H9 (cell line): ENCODE results near the gene YBEY. TPM values are rescaled to one million over a fixed set of nuclear protein-coding genes. Genes with fewer than 3 reads are reported as not detected.

Experiments
- DNase-seq: peaks from one replicate; pipeline ENCODE4 v3.0.0-alpha.2; 2017
- H2AFZ ChIP-seq: one replicate; pipeline ENCODE4 v1.6.1; 2013; ENCODE audit warnings: mild to moderate bottlenecking, low read length, control low read depth, moderate library complexity
- H2AK5ac ChIP-seq: 2 replicates; pipeline ENCODE4 v1.6.1; 2013; ENCODE audit warnings: low read length, control low read depth, mixed read lengths; ENCODE audit not compliant: insufficient read length
- H2BK120ac ChIP-seq: one replicate; pipeline ENCODE4 v1.6.1; 2013; ENCODE audit warnings: low read depth, mild to moderate bottlenecking, low read length, control low read depth, inconsistent platforms; ENCODE audit not compliant: poor library complexity, severe bottlenecking
- H2BK12ac ChIP-seq: 2 replicates; pipeline ENCODE4 v1.6.1; 2013; ENCODE audit warnings: low read length, control low read depth, mixed read lengths, low read depth; ENCODE audit not compliant: insufficient read length
- H2BK15ac ChIP-seq: 2 replicates; pipeline ENCODE4 v1.6.1; 2013; ENCODE audit warnings: low read depth, low read length, control low read depth
- H2BK20ac ChIP-seq: one replicate; pipeline ENCODE4 v1.6.1; 2013; ENCODE audit warnings: low read depth, mild to moderate bottlenecking, low read length, control low read depth, inconsistent platforms; ENCODE audit not compliant: poor library complexity, severe bottlenecking
- H2BK5ac ChIP-seq: 2 replicates; pipeline ENCODE4 v1.6.1; 2013; ENCODE audit warnings: low read length, control low read depth, mixed read lengths; ENCODE audit not compliant: insufficient read length
- H3K14ac ChIP-seq: 2 replicates; pipeline ENCODE4 v1.6.1; 2013; ENCODE audit warnings: low read length, control low read depth; ENCODE audit not compliant: insufficient read depth
- H3K18ac ChIP-seq: 2 replicates; pipeline ENCODE4 v1.6.1; 2013; ENCODE audit warnings: low read depth, mild to moderate bottlenecking, mixed read lengths, low read length, control low read depth; ENCODE audit not compliant: insufficient read length
- H3K23ac ChIP-seq: 2 replicates; pipeline ENCODE4 v1.6.1; 2013; ENCODE audit warnings: low read length, control low read depth, mixed read lengths, low read depth; ENCODE audit not compliant: insufficient read length
- H3K23me2 ChIP-seq: 2 replicates; pipeline ENCODE4 v1.6.1; 2013; ENCODE audit warnings: low read depth, mild to moderate bottlenecking, mixed read lengths, low read length, control low read depth; ENCODE audit not compliant: insufficient read length, poor library complexity, severe bottlenecking
- H3K27ac ChIP-seq: 2 replicates; pipeline ENCODE4 v1.5.1; 2013; ENCODE audit warnings: low read length, control low read depth, mixed read lengths, low read depth; ENCODE audit not compliant: insufficient read length
- H3K27me3 ChIP-seq: 2 replicates; pipeline ENCODE4 v1.6.1; 2013; ENCODE audit warnings: low read length, control low read depth, inconsistent platforms; ENCODE audit not compliant: insufficient read depth
- H3K4ac ChIP-seq: 2 replicates; pipeline ENCODE4 v1.6.1; 2013; ENCODE audit warnings: low read depth, mild to moderate bottlenecking, control low read depth, inconsistent platforms, low read length, moderate library complexity
- H3K4me1 ChIP-seq: 2 replicates; pipeline ENCODE4 v1.6.1; 2013; ENCODE audit warnings: low read length, control low read depth, inconsistent platforms; ENCODE audit not compliant: insufficient read depth
- H3K4me2 ChIP-seq: 2 replicates; pipeline ENCODE4 v1.6.1; 2013; ENCODE audit warnings: low read length, control low read depth, mixed read lengths; ENCODE audit not compliant: insufficient read length, insufficient read depth
- H3K56ac ChIP-seq: 2 replicates; pipeline ENCODE4 v1.6.1; 2013; ENCODE audit warnings: low read depth, mild to moderate bottlenecking, mixed read lengths, low read length, control low read depth; ENCODE audit not compliant: insufficient read length
- H3K79me1 ChIP-seq: 2 replicates; pipeline ENCODE4 v1.6.1; 2013; ENCODE audit warnings: low read depth, mild to moderate bottlenecking, moderate library complexity, low read length, control low read depth, inconsistent platforms; ENCODE audit not compliant: insufficient read depth, poor library complexity, severe bottlenecking
- H3K79me2 ChIP-seq: 2 replicates; pipeline ENCODE4 v1.6.1; 2013; ENCODE audit warnings: low read length, control low read depth, inconsistent platforms; ENCODE audit not compliant: insufficient read depth
- H3K9ac ChIP-seq: 2 replicates; pipeline ENCODE4 v1.6.1; 2013; ENCODE audit warnings: low read length, control low read depth, mixed read lengths; ENCODE audit not compliant: insufficient read length; ENCODE audit errors: extremely low read depth
- H3K9me3 ChIP-seq: one replicate; pipeline ENCODE4 v1.6.1; 2013; ENCODE audit warnings: low read depth, low read length, inconsistent platforms; ENCODE audit not compliant: control insufficient read depth
- H3T11ph ChIP-seq: one replicate; pipeline ENCODE4 v1.6.1; 2013; ENCODE audit warnings: mild to moderate bottlenecking, low read length, control low read depth, inconsistent platforms
- H4K20me1 ChIP-seq: one replicate; pipeline ENCODE4 v1.6.1; 2013; ENCODE audit not compliant: control insufficient read depth, insufficient read length, insufficient read depth
- H4K5ac ChIP-seq: 2 replicates; pipeline ENCODE4 v1.6.1; 2013; ENCODE audit warnings: low read depth, mild to moderate bottlenecking, mixed read lengths, low read length, control low read depth; ENCODE audit not compliant: insufficient read length
- H4K8ac ChIP-seq: replicated peaks from 2 replicates; pipeline ENCODE4 v1.6.1; 2013; ENCODE audit warnings: low read length, control low read depth, mixed read lengths, low read depth; ENCODE audit not compliant: insufficient read length
- H4K91ac ChIP-seq: 2 replicates; pipeline ENCODE4 v1.6.1; 2013; ENCODE audit warnings: low read depth, mild to moderate bottlenecking, moderate library complexity, mixed read lengths, low read length, control low read depth; ENCODE audit not compliant: insufficient read length
- H3K27ac Mint-ChIP-seq, 3 experiments: 2 replicates in 2 of 3; 3 replicates in 1 of 3; pipeline ENCODE4 v1.8.0; 2020 to 2021; ENCODE audit warnings: mixed read lengths in 3 of 3, mild to moderate bottlenecking in 1 of 3, moderate library complexity in 1 of 3
- H3K27me3 Mint-ChIP-seq: 2 replicates; pipeline ENCODE4 v1.8.0; 2021; ENCODE audit warnings: low read depth, mild to moderate bottlenecking, moderate library complexity, mixed read lengths
- H3K36me3 Mint-ChIP-seq, 3 experiments: 2 replicates in 2 of 3; 3 replicates in 1 of 3; pipeline ENCODE4 v1.8.0; 2020 to 2021; ENCODE audit warnings: low read depth in 3 of 3, mixed read lengths in 3 of 3; ENCODE audit not compliant: insufficient read depth in 1 of 3
- H3K4me1 Mint-ChIP-seq, 2 experiments: 2 replicates each; pipeline ENCODE4 v1.8.0; 2020; ENCODE audit warnings: mixed read lengths in 2 of 2
- H3K4me3 Mint-ChIP-seq, 2 experiments: 2 replicates in 1 of 2; 3 replicates in 1 of 2; pipeline ENCODE4 v1.8.0; 2020 to 2021; ENCODE audit warnings: mild to moderate bottlenecking in 2 of 2, mixed read lengths in 2 of 2, moderate library complexity in 1 of 2
- H3K9me3 Mint-ChIP-seq, 2 experiments: 2 replicates in 1 of 2; 3 replicates in 1 of 2; pipeline ENCODE4 v1.8.0; 2020; ENCODE audit warnings: mild to moderate bottlenecking in 2 of 2, mixed read lengths in 2 of 2, moderate library complexity in 1 of 2
- CTCF ChIP-seq: fragments of 200-600 bp; sonication (generic); conservative IDR thresholded peaks from 3 replicates; pipeline ENCODE4 v1.8.0; 2021; ENCODE audit warnings: antibody characterized with exemption, mild to moderate bottlenecking
- WGBS: extraction: QIAGEN DNeasy Blood & Tissue Kit; methylation state at CpG from one replicate; pipeline ENCODE4 v1.1.7; 2013; ENCODE audit warnings: missing lambda C conversion rate, low lambda C conversion rate, mixed read lengths; ENCODE audit not compliant: insufficient read length; ENCODE audit errors: extremely low coverage; 5-methylcytosine and 5-hydroxymethylcytosine counted together
- total RNA-seq: library from RNA; stranded (reverse); gene quantifications from 2 replicates; pipeline ENCODE4 v1.2.1, GENCODE V29; 2021

Gene YBEY
- total RNA-seq, 1 experiment from 2014 or later, result 26.2 TPM

GRCh38 chr21:46255166-46255565, 31.0 kb upstream of the YBEY start:
- H3T11ph ChIP-seq, result no peak overlapping the region
- no peaks in the 10 kb centered on the region for H3K9me3 ChIP-seq
- H3K18ac ChIP-seq, result no peak overlapping the region

More at GRCh38 chr21:46255166-46255565, 31.0 kb upstream of the YBEY start:
- Histone ChIP-seq H3K56ac (no peak overlapping the region), H3K23me2 (no peaks in the 10 kb centered on the region), H3K4ac (no peak overlapping the region), H2AK5ac (no peak overlapping the region), H3K27ac (no peak overlapping the region), H3K27me3 (no peaks in the 10 kb centered on the region), H3K23ac (no peak overlapping the region), H3K79me1 (no peaks in the 10 kb centered on the region), H2AFZ (no peak overlapping the region), H4K8ac (no peak overlapping the region), H2BK5ac (no peak overlapping the region), H2BK15ac (no peak overlapping the region), H3K4me1 (no peaks in the 10 kb centered on the region), H4K91ac (no peak overlapping the region), H4K5ac (no peak overlapping the region), H3K79me2 (no peaks in the 10 kb centered on the region), H4K20me1 (no peaks in the 10 kb centered on the region), H3K14ac (no peak overlapping the region), H2BK20ac (no peak overlapping the region), H3K4me2 (no peak overlapping the region), H2BK120ac (no peak overlapping the region), H3K9ac (no peak overlapping the region), H2BK12ac (no peak overlapping the region)
- WGBS, result no CpG with 5 or more reads among the region's 11 CpGs
- H3K27me3 Mint-ChIP-seq, result no peaks in the 10 kb centered on the region
- no peak for DNase-seq
- no peak overlapping the region for H3K4me3 Mint-ChIP-seq
- H3K27ac Mint-ChIP-seq, result no peak overlapping the region
- TF ChIP-seq CTCF, result no peak
- no peaks in the 10 kb centered on the region for H3K9me3 Mint-ChIP-seq
- no peaks in the 10 kb centered on the region for H3K4me1 Mint-ChIP-seq
- H3K36me3 Mint-ChIP-seq, result peaks cover 53 to 93% (median 78%) of the 10 kb centered on the region in 3 experiments; a peak in 6 of 7 replicates
